ENCODE measurements around the gene DLGAP3. TPM values are rescaled to one million over a fixed set of nuclear protein-coding genes. Genes with fewer than 3 reads are reported as not detected.
A peak's percentile ranks its signal among the peaks of the same experiment; 100 is the strongest.
"Not testable (repeated sequence)": the region's sequence is repeated elsewhere in the genome, so short reads cannot be mapped to it uniquely, and the experiment has no call there.

DLGAP3 gene
- total and polyA plus RNA-seq, 12 donors: 0.07 to 0.35 (median 0.13) TPM; not detected in 6

GRCh38 chr1:34827341-34827941 is 102.0 kb downstream of the DLGAP3 start:
- Histone ChIP-seq H3K4me1 (peaks cover 0 to 68% (median 15%) of the 10 kb centered on the region in 9 donors), H3K27ac (peak overlapping the region in 2 of 10 donors; percentile 3 to 41), H3K36me3 (peaks cover 0 to 9% (median 0%) of the 10 kb centered on the region in 9 donors), H3K9me3 (peaks cover 0 to 8% (median 0%) of the 10 kb centered on the region in 11 donors), H3K27me3 (no peaks in the 10 kb centered on the region), H3K4me3 (no peak overlapping the region)
- intact Hi-C loops (cut with DNase I): no loop called here
- no peak for ATAC-seq
- WGBS, 2 donors: 85% methylated on average over 5 of the region's 5 CpGs
- TF ChIP-seq, protein P1, sequence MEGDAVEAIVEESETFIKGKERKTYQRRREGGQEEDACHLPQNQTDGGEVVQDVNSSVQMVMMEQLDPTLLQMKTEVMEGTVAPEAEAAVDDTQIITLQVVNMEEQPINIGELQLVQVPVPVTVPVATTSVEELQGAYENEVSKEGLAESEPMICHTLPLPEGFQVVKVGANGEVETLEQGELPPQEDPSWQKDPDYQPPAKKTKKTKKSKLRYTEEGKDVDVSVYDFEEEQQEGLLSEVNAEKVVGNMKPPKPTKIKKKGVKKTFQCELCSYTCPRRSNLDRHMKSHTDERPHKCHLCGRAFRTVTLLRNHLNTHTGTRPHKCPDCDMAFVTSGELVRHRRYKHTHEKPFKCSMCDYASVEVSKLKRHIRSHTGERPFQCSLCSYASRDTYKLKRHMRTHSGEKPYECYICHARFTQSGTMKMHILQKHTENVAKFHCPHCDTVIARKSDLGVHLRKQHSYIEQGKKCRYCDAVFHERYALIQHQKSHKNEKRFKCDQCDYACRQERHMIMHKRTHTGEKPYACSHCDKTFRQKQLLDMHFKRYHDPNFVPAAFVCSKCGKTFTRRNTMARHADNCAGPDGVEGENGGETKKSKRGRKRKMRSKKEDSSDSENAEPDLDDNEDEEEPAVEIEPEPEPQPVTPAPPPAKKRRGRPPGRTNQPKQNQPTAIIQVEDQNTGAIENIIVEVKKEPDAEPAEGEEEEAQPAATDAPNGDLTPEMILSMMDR (IDR thresholded peaks at IDR 0.05): no peak
- no peak for DNase-seq

GRCh38 chr1:34825455-34826091 is 103.9 kb downstream of the DLGAP3 start:
- peak in 1 of 2 donors; percentile 24 for DNase-seq

DNA sequence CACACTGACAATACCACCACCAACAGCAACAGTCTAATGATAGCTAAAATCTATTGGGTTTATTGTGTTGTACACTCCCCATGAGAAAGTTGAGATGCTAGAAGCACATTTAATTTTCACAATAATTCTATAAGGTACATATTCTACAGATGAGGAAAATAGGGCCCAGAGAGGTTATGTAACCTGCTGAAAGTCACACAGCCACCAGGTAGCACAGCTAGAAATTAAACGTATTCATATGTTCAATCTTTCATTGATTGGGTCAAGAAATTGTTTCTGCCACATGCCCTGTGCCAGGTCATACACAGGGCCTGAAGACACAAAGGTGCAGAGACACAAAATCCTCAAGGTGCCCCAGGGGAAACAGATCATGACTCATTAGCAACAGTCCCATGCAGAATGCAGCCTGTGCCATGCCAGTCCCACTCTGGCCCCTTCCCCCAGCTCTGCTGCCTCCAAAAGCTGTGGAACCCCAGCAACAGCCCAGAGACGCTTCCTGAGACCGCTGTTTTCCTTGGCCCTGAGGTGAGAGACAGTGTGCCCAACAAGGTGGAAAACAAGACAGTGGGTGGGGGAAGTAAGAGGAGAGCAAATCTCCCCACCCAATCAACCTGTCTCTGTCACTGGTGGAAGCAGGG is 104.5 kb downstream of the DLGAP3 start:
- no peak for DNase-seq
- TF ChIP-seq, protein P1 (IDR thresholded peaks at IDR 0.05): no peak
- WGBS, 2 donors: 90% methylated on average over 3 of the region's 3 CpGs
- H3K27ac ChIP-seq: peak overlapping the region in 9 of 10 donors; percentile 36 to 75 (median 59)
- H3K4me3 ChIP-seq: no peak overlapping the region
- intact Hi-C loops (cut with DNase I): no loop called here
- no peaks in the 10 kb centered on the region for H3K27me3 ChIP-seq
- ATAC-seq: peak in 5 of 8 donors; percentile 12 to 40 (median 24)
- peaks cover 0 to 66% (median 18%) of the 10 kb centered on the region in 9 donors for H3K4me1 ChIP-seq
- peaks cover 0 to 6% (median 0%) of the 10 kb centered on the region in 9 donors for H3K36me3 ChIP-seq
- peaks cover 0 to 16% (median 0%) of the 10 kb centered on the region in 11 donors for H3K9me3 ChIP-seq

More at GRCh38 chr1:34825455-34826091, 103.9 kb downstream of the DLGAP3 start:
- no peaks in the 10 kb centered on the region for H3K27me3 ChIP-seq
- TF ChIP-seq, protein P1 (IDR thresholded peaks at IDR 0.05): peak in 1 of 9 donors; percentile 10
- intact Hi-C loops (cut with DNase I): no loop called here
- peak; percentile 28 to 93 (median 82) for ATAC-seq
- peak overlapping the region in 9 of 10 donors; percentile 36 to 75 (median 59) for H3K27ac ChIP-seq
- 58 to 61% methylated on average over 7 to 11 of the region's 11 CpGs for WGBS, 2 donors
- H3K4me1 ChIP-seq: peaks cover 0 to 67% (median 18%) of the 10 kb centered on the region in 9 donors
- no peak overlapping the region for H3K4me3 ChIP-seq
- H3K36me3 ChIP-seq: peaks cover 0 to 6% (median 0%) of the 10 kb centered on the region in 9 donors
- H3K9me3 ChIP-seq: peaks cover 0 to 10% (median 0%) of the 10 kb centered on the region in 11 donors

- peaks cover 0 to 39% (median 18%) of the 10 kb centered on the region in 9 donors for H3K4me1 ChIP-seq
- H3K27me3 ChIP-seq: no peaks in the 10 kb centered on the region
- TF ChIP-seq, protein P1 (IDR thresholded peaks at IDR 0.05): no peak
- H3K27ac ChIP-seq: no peak overlapping the region
- no peak overlapping the region for H3K4me3 ChIP-seq
- 69 to 79% methylated on average over 3 of the region's 3 CpGs for WGBS, 2 donors
- no peak for ATAC-seq
- H3K36me3 ChIP-seq: peaks cover 0 to 6% (median 0%) of the 10 kb centered on the region in 9 donors
- DNase-seq: no peak
- intact Hi-C loops (cut with DNase I): no loop called here
- peaks cover 0 to 18% (median 0%) of the 10 kb centered on the region in 11 donors for H3K9me3 ChIP-seq
Observed at GRCh38 chr1:34822202-34822601, 107.2 kb downstream of the DLGAP3 start.

DNA sequence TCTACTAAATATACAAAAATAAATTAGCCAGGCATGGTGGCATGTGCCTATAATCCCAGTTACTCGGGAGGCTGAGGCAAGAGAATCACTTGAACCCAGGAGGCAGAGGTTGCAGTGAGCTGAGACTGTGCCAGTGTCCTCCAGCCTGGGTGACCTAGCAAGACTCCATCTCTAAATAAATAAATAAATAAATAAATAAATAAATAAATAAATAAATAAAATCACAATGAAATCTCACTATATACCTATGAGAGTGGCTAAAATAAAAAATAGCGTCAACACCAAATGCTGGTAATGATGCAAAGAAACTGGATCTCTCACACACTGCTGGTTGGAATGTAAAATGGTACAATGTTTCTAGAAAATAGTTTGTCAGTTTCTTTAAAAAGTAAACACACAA is 110.6 kb downstream of the DLGAP3 start:
- H3K4me3 ChIP-seq; ATAC-seq; H3K27me3 ChIP-seq; intact Hi-C loops (cut with DNase I); H3K36me3 ChIP-seq; DNase-seq; H3K27ac ChIP-seq: not testable (repeated sequence)
- Histone ChIP-seq H3K4me1 (peaks cover 0 to 19% (median 0%) of the 10 kb centered on the region in 9 donors), H3K9me3 (peaks cover 0 to 14% (median 0%) of the 10 kb centered on the region in 11 donors)
- WGBS, 2 donors: 98% methylated on average over 2 of the region's 2 CpGs

All from heart right ventricle (tissue), 16 donors.